ENCODE results near the gene PANX3. TPM values are rescaled to one million over a fixed set of nuclear protein-coding genes. Genes with fewer than 3 reads are reported as not detected.

PANX3 gene
- total and polyA plus RNA-seq, 2 of the 4 experiments (the other 2 are of a cell fraction) = not detected

- BruUV-seq (replicated peaks) = no TSS peak
- Histone ChIP-seq H2BK5ac (ENCODE audit: low read depth, low read length, poor library complexity, severe bottlenecking) (no peak overlapping the region), H3K36me3 (ENCODE audit: control insufficient read depth, insufficient read depth, low read length) (peaks cover 16% of the 10 kb centered on the region), H3K18ac (ENCODE audit: low read depth, low read length) (no peak overlapping the region), H3K4me1 (ENCODE audit: control insufficient read depth, insufficient read depth, low read length) (peaks cover 4% of the 10 kb centered on the region), H3K4ac (ENCODE audit: low read depth, low read length) (no peak overlapping the region), H2AK9ac (replicated peaks; ENCODE audit: low read depth, low read length, poor library complexity) (no peak overlapping the region), H2BK120ac (ENCODE audit: low read depth, low read length) (no peak overlapping the region), H2AFZ (replicated peaks; ENCODE audit: low read length, poor library complexity) (no peak overlapping the region), H3K56ac (ENCODE audit: extremely low read depth, insufficient read depth, low read length) (no peak overlapping the region), H3K9me3 (ENCODE audit: control insufficient read depth, insufficient read depth, low read length) (no peaks in the 10 kb centered on the region), H3K4me2 (ENCODE audit: low read depth, low read length) (no peak overlapping the region), H3K14ac (replicated peaks; ENCODE audit: low read depth, low read length) (no peak overlapping the region), H4K8ac (ENCODE audit: low read depth in 2 of 2, low read length in 2 of 2) (no peak overlapping the region; a peak in 1 of 4 replicates), H3K27ac (ENCODE audit: insufficient read depth, low read length) (no peak overlapping the region), H2BK20ac (ENCODE audit: low read depth, low read length) (no peak overlapping the region), H3K27me3 (ENCODE audit: control insufficient read depth, insufficient read depth, low read length) (no peaks in the 10 kb centered on the region), H4K5ac (ENCODE audit: low read depth, low read length) (no peak overlapping the region), H4K20me1 (ENCODE audit: insufficient read depth, low read length) (no peaks in the 10 kb centered on the region; the same call in 1 of the 2 replicates), H2AK5ac (ENCODE audit: low read depth, low read length) (no peak overlapping the region), H4K91ac (ENCODE audit: insufficient read depth, low read depth, low read length) (no peak overlapping the region), H3K4me3 (ENCODE audit: insufficient read depth, low read depth, low read length) (no peak overlapping the region), H3K79me1 (ENCODE audit: low read depth in 1 of 2, low read length in 2 of 2) (no peaks in the 10 kb centered on the region), H3K9me1 (ENCODE audit: insufficient read depth, low read length) (peaks cover 4% of the 10 kb centered on the region; the same call in 1 of the 2 replicates), H3K9ac (ENCODE audit: low read depth, low read length) (no peak overlapping the region), H2BK15ac (ENCODE audit: low read depth, low read length) (no peak overlapping the region), H3K23ac (ENCODE audit: low read depth, low read length) (no peak overlapping the region)
- POLR2A ChIA-PET (ENCODE audit: unreplicated experiment) = no interaction called here
- in situ Hi-C loops (cut with MboI; ENCODE audit: low sequenced_read_pairs) (loop anchor here (25.0 kb wide), 1 partner anchor 949 kb away; the partner anchor contains the start of gene STT3A), dilution Hi-C loops (cut with HindIII; ENCODE audit: low sequenced_read_pairs, unreplicated experiment) (no loop called here), intact Hi-C loops (cut with micrococcal nuclease) (no loop called here)
- TF ChIP-seq NFE2L2 (IDR thresholded peaks at IDR 0.05; ENCODE audit: low read depth, low read length) (no peak), RAD21 (IDR thresholded peaks at IDR 0.05; ENCODE audit: low read length) (no peak), MXI1 (IDR thresholded peaks at IDR 0.05; ENCODE audit: borderline replicate concordance, low read depth, low read length) (no peak), CHD1 (IDR thresholded peaks at IDR 0.05; ENCODE audit: low read depth, low read length) (no peak), BHLHE40 (IDR thresholded peaks at IDR 0.05; ENCODE audit: low read depth, low read length) (no peak), MAZ (IDR thresholded peaks at IDR 0.05; ENCODE audit: borderline replicate concordance, low read depth, low read length) (no peak), RFX5 (IDR thresholded peaks at IDR 0.05; ENCODE audit: low read depth, low read length) (no peak), FOS (IDR thresholded peaks at IDR 0.05; ENCODE audit: low read depth, low read length) (no peak), SMC3 (IDR thresholded peaks at IDR 0.05; ENCODE audit: low read depth, low read length) (no peak), CEBPB (IDR thresholded peaks at IDR 0.05; ENCODE audit: low read depth, low read length) (no peak), CTCF (conservative IDR thresholded peaks at IDR 0.05; ENCODE audit: low read depth, low read length) (no peak)
- TF ChIP-seq, protein P1, sequence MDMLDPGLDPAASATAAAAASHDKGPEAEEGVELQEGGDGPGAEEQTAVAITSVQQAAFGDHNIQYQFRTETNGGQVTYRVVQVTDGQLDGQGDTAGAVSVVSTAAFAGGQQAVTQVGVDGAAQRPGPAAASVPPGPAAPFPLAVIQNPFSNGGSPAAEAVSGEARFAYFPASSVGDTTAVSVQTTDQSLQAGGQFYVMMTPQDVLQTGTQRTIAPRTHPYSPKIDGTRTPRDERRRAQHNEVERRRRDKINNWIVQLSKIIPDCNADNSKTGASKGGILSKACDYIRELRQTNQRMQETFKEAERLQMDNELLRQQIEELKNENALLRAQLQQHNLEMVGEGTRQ (IDR thresholded peaks at IDR 0.05; ENCODE audit: low read depth, low read length) = no peak
- TF ChIP-seq, protein P2, sequence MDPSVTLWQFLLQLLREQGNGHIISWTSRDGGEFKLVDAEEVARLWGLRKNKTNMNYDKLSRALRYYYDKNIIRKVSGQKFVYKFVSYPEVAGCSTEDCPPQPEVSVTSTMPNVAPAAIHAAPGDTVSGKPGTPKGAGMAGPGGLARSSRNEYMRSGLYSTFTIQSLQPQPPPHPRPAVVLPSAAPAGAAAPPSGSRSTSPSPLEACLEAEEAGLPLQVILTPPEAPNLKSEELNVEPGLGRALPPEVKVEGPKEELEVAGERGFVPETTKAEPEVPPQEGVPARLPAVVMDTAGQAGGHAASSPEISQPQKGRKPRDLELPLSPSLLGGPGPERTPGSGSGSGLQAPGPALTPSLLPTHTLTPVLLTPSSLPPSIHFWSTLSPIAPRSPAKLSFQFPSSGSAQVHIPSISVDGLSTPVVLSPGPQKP (IDR thresholded peaks at IDR 0.05; ENCODE audit: borderline replicate concordance, low read depth, low read length) = no peak
- WGBS, 2 experiments (ENCODE audit: extremely low coverage in 2 of 2, insufficient read length in 1 of 2) = no CpG with 5 or more reads among the region's 3 CpGs
- DNase-seq = no peak
- CTCF ChIA-PET = no interaction called here
- no peak for ATAC-seq (ENCODE audit: low read depth)
Observed at GRCh38 chr11:124638500-124638899, 27.3 kb downstream of the PANX3 start.
